ENCODE results near the gene ELMO1. TPM values are rescaled to one million over a fixed set of nuclear protein-coding genes. Genes with fewer than 3 reads are reported as not detected.

Gene ELMO1
- total and polyA plus RNA-seq, 4 donors: 10.1 to 183 (median 34.4) TPM

DNA sequence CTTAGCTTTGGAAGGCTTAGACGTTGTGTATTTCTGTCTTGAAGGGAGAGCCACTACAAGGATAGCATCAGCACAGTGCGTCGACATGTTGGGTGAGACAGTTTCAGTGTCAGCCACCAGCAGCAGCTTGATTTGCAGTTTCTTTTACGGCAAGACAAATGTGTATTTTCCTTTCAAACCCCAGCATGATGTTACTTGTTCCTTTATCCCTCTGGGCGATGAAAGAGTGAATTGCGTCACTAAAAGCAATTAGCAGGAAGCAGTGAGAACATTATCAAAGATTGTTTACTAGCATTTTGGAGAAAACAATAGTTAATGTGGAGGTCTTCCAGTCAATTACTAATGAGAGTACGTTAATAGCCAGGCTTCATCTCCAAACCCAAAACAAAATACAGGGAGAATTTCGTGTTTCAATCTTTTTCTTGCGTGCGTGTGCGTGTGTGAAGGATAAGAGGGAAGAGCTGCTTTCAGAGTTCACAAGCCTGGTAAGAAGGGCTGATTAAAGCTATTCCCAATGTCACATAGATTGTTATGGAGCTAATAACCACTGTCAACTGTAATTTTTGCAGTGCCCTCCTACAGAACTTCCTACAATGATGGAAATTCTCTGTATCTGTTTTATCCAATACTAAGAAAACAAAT, 567.3 kb downstream of the ELMO1 start:
- Histone ChIP-seq H3K9ac (ENCODE audit: insufficient read depth in 1 of 2, low read length in 2 of 2) (no peak overlapping the region), H3K4me1 (ENCODE audit: control insufficient read depth in 5 of 5, insufficient read depth in 5 of 5, low read length in 5 of 5) (peaks cover 0 to 5% (median 0%) of the 10 kb centered on the region in 5 donors), H3K27me3 (ENCODE audit: control insufficient read depth in 3 of 3, insufficient read depth in 3 of 3, low read length in 2 of 3) (no peaks in the 10 kb centered on the region), H3K27ac (ENCODE audit: low read depth in 1 of 2, low read length in 1 of 2) (no peak overlapping the region), H3K36me3 (ENCODE audit: control insufficient read depth in 4 of 4, insufficient read depth in 4 of 4, low read length in 4 of 4) (peaks cover 0 to 14% (median 1%) of the 10 kb centered on the region in 4 donors), H3K9me3 (ENCODE audit: control insufficient read depth in 4 of 4, insufficient read depth in 3 of 4, low read length in 3 of 4) (peaks cover 0 to 4% (median 0%) of the 10 kb centered on the region in 4 donors), H3K4me3 (no peak overlapping the region)
- no peak for ATAC-seq (ENCODE audit: insufficient read depth, low FRiP score)
- WGBS, 2 donors: 84 to 87% methylated on average over 11 of the region's 11 CpGs
- TF ChIP-seq, protein P1, sequence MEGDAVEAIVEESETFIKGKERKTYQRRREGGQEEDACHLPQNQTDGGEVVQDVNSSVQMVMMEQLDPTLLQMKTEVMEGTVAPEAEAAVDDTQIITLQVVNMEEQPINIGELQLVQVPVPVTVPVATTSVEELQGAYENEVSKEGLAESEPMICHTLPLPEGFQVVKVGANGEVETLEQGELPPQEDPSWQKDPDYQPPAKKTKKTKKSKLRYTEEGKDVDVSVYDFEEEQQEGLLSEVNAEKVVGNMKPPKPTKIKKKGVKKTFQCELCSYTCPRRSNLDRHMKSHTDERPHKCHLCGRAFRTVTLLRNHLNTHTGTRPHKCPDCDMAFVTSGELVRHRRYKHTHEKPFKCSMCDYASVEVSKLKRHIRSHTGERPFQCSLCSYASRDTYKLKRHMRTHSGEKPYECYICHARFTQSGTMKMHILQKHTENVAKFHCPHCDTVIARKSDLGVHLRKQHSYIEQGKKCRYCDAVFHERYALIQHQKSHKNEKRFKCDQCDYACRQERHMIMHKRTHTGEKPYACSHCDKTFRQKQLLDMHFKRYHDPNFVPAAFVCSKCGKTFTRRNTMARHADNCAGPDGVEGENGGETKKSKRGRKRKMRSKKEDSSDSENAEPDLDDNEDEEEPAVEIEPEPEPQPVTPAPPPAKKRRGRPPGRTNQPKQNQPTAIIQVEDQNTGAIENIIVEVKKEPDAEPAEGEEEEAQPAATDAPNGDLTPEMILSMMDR (IDR thresholded peaks at IDR 0.05; ENCODE audit: control extremely low read depth, extremely low read depth): no peak
- DNase-seq: no peak

DNA sequence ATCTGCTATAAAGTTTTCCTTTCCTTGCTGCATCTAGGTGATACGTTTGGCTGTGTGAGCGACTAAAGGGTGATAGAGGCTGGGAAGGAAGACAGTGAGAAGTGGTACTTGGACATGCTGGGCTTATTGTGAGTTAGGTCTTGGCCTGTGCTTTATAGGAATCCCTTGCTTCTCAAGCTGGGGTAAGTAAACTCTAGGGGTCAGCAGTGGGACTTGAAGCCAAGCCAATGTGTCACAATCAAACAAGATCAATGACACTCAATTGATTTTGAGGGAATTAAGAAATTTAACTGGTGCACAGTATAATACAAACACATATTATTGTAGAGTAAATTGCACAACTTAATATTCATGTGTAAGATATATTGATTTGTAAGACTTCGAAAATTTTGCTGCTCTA, 568.6 kb downstream of the ELMO1 start:
- H3K27me3 ChIP-seq (ENCODE audit: control insufficient read depth in 3 of 3, insufficient read depth in 3 of 3, low read length in 2 of 3): no peaks in the 10 kb centered on the region
- no peak overlapping the region for H3K4me3 ChIP-seq
- peaks cover 0 to 17% (median 2%) of the 10 kb centered on the region in 4 donors for H3K36me3 ChIP-seq (ENCODE audit: control insufficient read depth in 4 of 4, insufficient read depth in 4 of 4, low read length in 4 of 4)
- no peak overlapping the region for H3K9ac ChIP-seq (ENCODE audit: insufficient read depth in 1 of 2, low read length in 2 of 2)
- peaks cover 0 to 4% (median 0%) of the 10 kb centered on the region in 4 donors for H3K9me3 ChIP-seq (ENCODE audit: control insufficient read depth in 4 of 4, insufficient read depth in 3 of 4, low read length in 3 of 4)
- DNase-seq (no peak), ATAC-seq (ENCODE audit: insufficient read depth, low FRiP score) (no peak)
- TF ChIP-seq, protein P1 (IDR thresholded peaks at IDR 0.05; ENCODE audit: control extremely low read depth, extremely low read depth): no peak
- H3K27ac ChIP-seq (ENCODE audit: low read depth in 1 of 2, low read length in 1 of 2): no peak overlapping the region
- 84 to 93% methylated on average over 3 of the region's 3 CpGs for WGBS, 2 donors
- peaks cover 0 to 5% (median 0%) of the 10 kb centered on the region in 5 donors for H3K4me1 ChIP-seq (ENCODE audit: control insufficient read depth in 5 of 5, insufficient read depth in 5 of 5, low read length in 5 of 5)

DNA sequence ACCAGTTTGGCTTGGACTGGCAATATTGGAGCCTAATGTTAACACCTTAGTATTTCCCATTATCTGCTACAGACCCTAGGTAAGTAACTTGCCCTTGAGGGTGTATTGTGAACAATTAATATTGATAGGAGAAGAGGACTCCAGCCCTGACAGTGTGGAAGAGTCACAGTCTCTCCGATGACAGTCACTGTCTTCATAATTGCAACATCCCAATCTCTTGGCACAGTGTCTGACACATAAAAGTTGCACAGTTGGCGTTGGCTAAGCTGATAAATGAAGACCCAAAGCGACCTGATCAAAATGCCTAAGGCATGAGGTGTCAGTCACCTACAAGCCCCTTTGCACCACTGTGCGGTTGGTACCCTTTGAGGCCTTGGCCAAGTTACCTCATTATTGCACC, 569.6 kb downstream of the ELMO1 start:
- no peak for ATAC-seq (ENCODE audit: insufficient read depth, low FRiP score)
- Histone ChIP-seq H3K36me3 (ENCODE audit: control insufficient read depth in 4 of 4, insufficient read depth in 4 of 4, low read length in 4 of 4) (peaks cover 0 to 17% (median 3%) of the 10 kb centered on the region in 4 donors), H3K9me3 (ENCODE audit: control insufficient read depth in 4 of 4, insufficient read depth in 3 of 4, low read length in 3 of 4) (peaks cover 0 to 4% (median 0%) of the 10 kb centered on the region in 4 donors), H3K4me3 (no peak overlapping the region), H3K4me1 (ENCODE audit: control insufficient read depth in 5 of 5, insufficient read depth in 5 of 5, low read length in 5 of 5) (peaks cover 0 to 5% (median 0%) of the 10 kb centered on the region in 5 donors), H3K27me3 (ENCODE audit: control insufficient read depth in 3 of 3, insufficient read depth in 3 of 3, low read length in 2 of 3) (no peaks in the 10 kb centered on the region), H3K9ac (ENCODE audit: insufficient read depth in 1 of 2, low read length in 2 of 2) (no peak overlapping the region), H3K27ac (ENCODE audit: low read depth in 1 of 2, low read length in 1 of 2) (no peak overlapping the region)
- no peak for DNase-seq
- WGBS, 2 donors: 55 to 69% methylated on average over 4 of the region's 4 CpGs
- TF ChIP-seq, protein P1 (IDR thresholded peaks at IDR 0.05; ENCODE audit: control extremely low read depth, extremely low read depth): no peak

Measured in lung (tissue), 12 donors.